Calu3 (cell line): Measurements from ENCODE around the gene CNTROB. TPM values are rescaled to one million over a fixed set of nuclear protein-coding genes. Genes with fewer than 3 reads are reported as not detected.
A peak's percentile ranks its signal among the peaks of the same experiment; 100 is the strongest.

Experiments
- BruUV-seq: library from RNA; stranded (reverse); fragments of 400-500 nt; replicated peaks from 2 replicates; lab custom pipeline; 2021; lab: Mats Ljungman, UMichigan
- CTCF ChIA-PET: fragments of 300-600 bp; sonication (Branson Sonifier 250); formaldehyde crosslinking; loops from one replicate; lab custom pipeline; 2022; ENCODE audit warnings: antibody characterized with exemption; lab: Charles Lee
- DNase-seq: peaks from one replicate; pipeline ENCODE4 v3.0.0; 2022
- H3K27ac Mint-ChIP-seq: one replicate; pipeline ENCODE4 v1.8.0; 2022; ENCODE audit warnings: mixed read lengths; ENCODE audit not compliant: unreplicated experiment
- H3K27me3 Mint-ChIP-seq: one replicate; pipeline ENCODE4 v1.8.0; 2022; ENCODE audit warnings: mixed read lengths; ENCODE audit not compliant: unreplicated experiment
- H3K36me3 Mint-ChIP-seq: one replicate; pipeline ENCODE4 v1.8.0; 2022; ENCODE audit warnings: mild to moderate bottlenecking, moderate library complexity, mixed read lengths; ENCODE audit not compliant: insufficient read depth, unreplicated experiment
- H3K4me1 Mint-ChIP-seq: one replicate; pipeline ENCODE4 v1.8.0; 2022; ENCODE audit warnings: mild to moderate bottlenecking, low read depth, mixed read lengths; ENCODE audit not compliant: unreplicated experiment
- H3K4me3 Mint-ChIP-seq: one replicate; pipeline ENCODE4 v1.8.0; 2022; ENCODE audit warnings: mild to moderate bottlenecking, low read depth, moderate library complexity, mixed read lengths; ENCODE audit not compliant: unreplicated experiment
- H3K9me3 Mint-ChIP-seq: one replicate; pipeline ENCODE4 v1.8.0; 2022; ENCODE audit warnings: low read depth, mixed read lengths; ENCODE audit not compliant: unreplicated experiment
- intact Hi-C: fragments of 100-400 bp; cut with micrococcal nuclease; formaldehyde crosslinking; loops from one replicate; pipeline ENCODE4 v1.10.0; 2022; ENCODE audit not compliant: unreplicated experiment
- total RNA-seq: library from RNA; stranded (reverse); gene quantifications from 2 replicates; pipeline ENCODE4 v1.2.3, GENCODE V29; 2022
- TF ChIP-seq, protein P1 (sequence below): fragments of 200-600 bp; IDR thresholded peaks from one replicate; pipeline ENCODE4 v1.8.0; 2022; ENCODE audit warnings: antibody characterized with exemption; ENCODE audit not compliant: unreplicated experiment

Gene CNTROB
- total RNA-seq, 1 experiment from 2014 or later, result 28.2 TPM

DNA sequence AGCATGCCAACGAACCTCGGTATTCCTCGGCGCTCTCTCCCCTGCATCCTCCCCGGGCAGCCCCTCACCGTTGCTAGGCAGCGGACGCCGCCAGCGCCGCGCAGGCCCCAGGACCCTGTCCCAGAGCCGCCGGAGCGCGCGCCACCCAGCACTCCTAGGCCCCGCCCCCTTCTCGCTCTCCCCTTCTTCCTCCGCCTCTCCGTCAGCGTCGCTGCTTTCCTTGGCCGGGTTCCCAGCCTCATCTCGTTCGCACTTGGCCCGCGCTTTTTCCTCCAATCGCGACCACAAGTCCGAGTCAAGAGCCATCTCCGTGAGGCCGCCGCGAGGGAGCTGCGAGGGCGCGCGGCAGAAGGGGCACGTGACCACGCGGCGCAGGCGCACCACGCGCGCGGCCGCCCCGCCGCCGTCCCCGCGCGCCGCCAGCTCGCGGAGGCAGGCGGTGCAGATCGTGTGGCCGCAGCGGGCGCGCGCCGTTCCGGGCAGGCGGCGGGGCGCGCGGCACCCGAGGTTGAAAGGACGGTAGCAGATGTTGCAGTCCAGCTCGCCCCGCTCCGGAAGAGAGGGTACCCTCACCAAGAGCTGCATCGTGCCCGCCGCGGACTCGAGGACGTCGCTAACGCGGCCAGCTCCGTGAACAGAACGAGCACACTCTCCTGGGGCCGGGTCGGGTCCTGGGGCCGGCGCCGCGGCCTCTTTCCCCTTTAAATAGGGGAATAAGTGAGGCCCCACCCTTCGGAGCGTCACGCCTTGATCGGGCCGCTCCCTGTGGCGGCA is 16.2 kb upstream of the CNTROB start, which contains the start of gene RNF227:
Gene RNF227 (minus strand): TSS at position 679 of the 774 bp plus-strand sequence. CDS start 94 bp downstream, at position 585.
- peak within 1 kb of the TSS; percentile 60 for H3K27ac Mint-ChIP-seq
- H3K4me1 Mint-ChIP-seq, result no peaks in the 10 kb centered on the region
- no TSS peak for BruUV-seq
- TF ChIP-seq, protein P1, sequence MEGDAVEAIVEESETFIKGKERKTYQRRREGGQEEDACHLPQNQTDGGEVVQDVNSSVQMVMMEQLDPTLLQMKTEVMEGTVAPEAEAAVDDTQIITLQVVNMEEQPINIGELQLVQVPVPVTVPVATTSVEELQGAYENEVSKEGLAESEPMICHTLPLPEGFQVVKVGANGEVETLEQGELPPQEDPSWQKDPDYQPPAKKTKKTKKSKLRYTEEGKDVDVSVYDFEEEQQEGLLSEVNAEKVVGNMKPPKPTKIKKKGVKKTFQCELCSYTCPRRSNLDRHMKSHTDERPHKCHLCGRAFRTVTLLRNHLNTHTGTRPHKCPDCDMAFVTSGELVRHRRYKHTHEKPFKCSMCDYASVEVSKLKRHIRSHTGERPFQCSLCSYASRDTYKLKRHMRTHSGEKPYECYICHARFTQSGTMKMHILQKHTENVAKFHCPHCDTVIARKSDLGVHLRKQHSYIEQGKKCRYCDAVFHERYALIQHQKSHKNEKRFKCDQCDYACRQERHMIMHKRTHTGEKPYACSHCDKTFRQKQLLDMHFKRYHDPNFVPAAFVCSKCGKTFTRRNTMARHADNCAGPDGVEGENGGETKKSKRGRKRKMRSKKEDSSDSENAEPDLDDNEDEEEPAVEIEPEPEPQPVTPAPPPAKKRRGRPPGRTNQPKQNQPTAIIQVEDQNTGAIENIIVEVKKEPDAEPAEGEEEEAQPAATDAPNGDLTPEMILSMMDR, result no peak
- CTCF ChIA-PET, result interaction anchor here (0.9 to 1.4 kb wide), 3 partner anchors 73 to 142 kb away, joined by 5 to 7 read pairs (median 5); no protein-coding TSS in a partner anchor
- intact Hi-C loops, result loop anchor here (10.0 kb wide), 1 partner anchor 129 kb away; no protein-coding TSS in a partner anchor
- peak; percentile 83 for DNase-seq
- peak within 1 kb of the TSS; percentile 66 for H3K4me3 Mint-ChIP-seq
- peaks cover 29% of the 10 kb centered on the region for H3K36me3 Mint-ChIP-seq
- no peaks in the 10 kb centered on the region for H3K9me3 Mint-ChIP-seq
- no peaks in the 10 kb centered on the region for H3K27me3 Mint-ChIP-seq

DNA sequence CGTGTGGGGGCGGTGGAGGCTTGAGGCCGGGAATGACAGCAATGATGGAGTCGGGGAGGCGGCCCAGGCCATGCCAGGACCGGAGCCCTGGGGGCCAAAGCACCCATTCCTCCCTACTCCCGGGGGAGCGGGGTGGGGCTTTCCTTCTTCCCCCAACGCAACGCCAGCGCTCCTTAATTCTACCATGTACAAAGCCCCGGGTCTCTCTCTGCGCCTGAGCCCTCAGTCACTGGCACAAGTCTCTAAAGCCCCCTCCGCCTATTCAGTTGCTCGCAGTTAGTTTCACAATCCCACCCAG is 15.7 kb upstream of the CNTROB start:
- BruUV-seq, result no TSS peak
- Mint-ChIP-seq H3K4me3 (peak overlapping the region; percentile 66), H3K27me3 (no peaks in the 10 kb centered on the region), H3K27ac (peak overlapping the region; percentile 60), H3K9me3 (no peaks in the 10 kb centered on the region), H3K4me1 (no peaks in the 10 kb centered on the region), H3K36me3 (peaks cover 25% of the 10 kb centered on the region)
- no peak for DNase-seq
- TF ChIP-seq, protein P1, result no peak
- intact Hi-C loops, result loop anchor here (10.0 kb wide), 1 partner anchor 128 kb away; no protein-coding TSS in a partner anchor
- CTCF ChIA-PET, result interaction anchor here (0.9 to 1.4 kb wide), 2 partner anchors 125 to 141 kb away, joined by 5 to 7 read pairs; no protein-coding TSS in a partner anchor

DNA sequence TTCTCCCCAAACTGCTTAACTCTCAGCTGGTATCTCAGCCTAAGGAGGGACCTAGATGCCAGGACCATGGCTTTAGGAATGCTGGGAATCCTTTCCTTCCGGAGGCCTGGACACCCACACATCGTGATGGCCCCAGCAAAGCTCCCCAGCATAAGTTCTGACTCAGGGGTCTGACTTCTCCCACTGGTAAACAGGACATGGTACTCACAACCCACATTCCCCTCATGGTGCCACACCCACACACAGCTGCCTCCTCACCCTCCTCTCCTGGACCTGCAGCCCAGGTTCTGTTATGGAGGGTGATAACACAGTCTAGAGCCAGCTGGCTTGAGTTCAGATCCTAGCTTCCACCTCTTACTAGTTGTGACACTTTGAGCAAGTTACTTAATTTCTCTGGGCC is 15.2 kb upstream of the CNTROB start:
- no peak for DNase-seq
- Mint-ChIP-seq H3K9me3 (no peaks in the 10 kb centered on the region), H3K27me3 (no peaks in the 10 kb centered on the region)

DNA sequence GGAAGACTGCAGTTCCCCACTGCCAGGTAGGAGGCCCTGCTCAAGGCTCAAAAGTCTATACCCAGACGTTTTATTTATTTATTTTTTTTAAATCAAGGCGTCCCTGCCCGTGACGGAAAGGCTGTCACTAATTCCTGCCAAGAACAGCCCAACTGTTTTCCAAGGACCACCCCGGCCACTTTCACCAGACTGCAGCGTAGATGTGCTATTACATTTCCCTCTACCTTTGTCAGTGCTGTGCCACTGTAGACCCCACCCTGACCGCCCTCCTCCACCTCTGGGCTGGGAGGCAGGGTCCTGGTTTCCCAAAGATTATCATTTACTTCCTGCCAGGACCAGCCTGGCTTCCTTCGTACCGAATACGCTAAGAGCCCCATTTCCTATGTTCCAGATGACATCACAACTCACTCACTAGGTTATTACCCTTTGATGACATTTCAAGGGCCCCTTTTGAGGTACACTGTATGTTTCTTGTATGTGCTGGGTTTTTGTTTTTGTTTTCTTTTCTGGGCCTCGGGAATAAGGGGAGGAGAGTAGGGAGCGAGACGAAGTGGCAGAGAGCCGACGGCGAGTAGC is 9.6 kb upstream of the CNTROB start:
- BruUV-seq, result no TSS peak
- peak overlapping the region; percentile 28 for H3K4me3 Mint-ChIP-seq

More for the DNA sequence above, 15.2 kb upstream of the CNTROB start:
- TF ChIP-seq, protein P1, result no peak
- H3K4me3 Mint-ChIP-seq, result peak overlapping the region; percentile 66
- H3K4me1 Mint-ChIP-seq, result no peaks in the 10 kb centered on the region
- H3K36me3 Mint-ChIP-seq, result peaks cover 25% of the 10 kb centered on the region
- BruUV-seq, result no TSS peak
- CTCF ChIA-PET, result interaction anchor here (0.7 kb wide), 1 partner anchor 84 kb away, joined by 3 read pairs; no protein-coding TSS in a partner anchor
- intact Hi-C loops, result loop anchor here (10.0 kb wide), 1 partner anchor 128 kb away; no protein-coding TSS in a partner anchor
- H3K27ac Mint-ChIP-seq, result peak overlapping the region; percentile 60

More for the DNA sequence above, 9.6 kb upstream of the CNTROB start:
- H3K27ac Mint-ChIP-seq, result no peak overlapping the region
- H3K9me3 Mint-ChIP-seq, result no peaks in the 10 kb centered on the region
- DNase-seq, result no peak
- no peaks in the 10 kb centered on the region for H3K4me1 Mint-ChIP-seq
- TF ChIP-seq, protein P1, result no peak
- no peaks in the 10 kb centered on the region for H3K27me3 Mint-ChIP-seq
- intact Hi-C loops, result no loop called here
- H3K36me3 Mint-ChIP-seq, result no peaks in the 10 kb centered on the region
- CTCF ChIA-PET, result no interaction called here
